Measurements from ENCODE around the gene TP53I13.

The TP53I13 gene

DNA sequence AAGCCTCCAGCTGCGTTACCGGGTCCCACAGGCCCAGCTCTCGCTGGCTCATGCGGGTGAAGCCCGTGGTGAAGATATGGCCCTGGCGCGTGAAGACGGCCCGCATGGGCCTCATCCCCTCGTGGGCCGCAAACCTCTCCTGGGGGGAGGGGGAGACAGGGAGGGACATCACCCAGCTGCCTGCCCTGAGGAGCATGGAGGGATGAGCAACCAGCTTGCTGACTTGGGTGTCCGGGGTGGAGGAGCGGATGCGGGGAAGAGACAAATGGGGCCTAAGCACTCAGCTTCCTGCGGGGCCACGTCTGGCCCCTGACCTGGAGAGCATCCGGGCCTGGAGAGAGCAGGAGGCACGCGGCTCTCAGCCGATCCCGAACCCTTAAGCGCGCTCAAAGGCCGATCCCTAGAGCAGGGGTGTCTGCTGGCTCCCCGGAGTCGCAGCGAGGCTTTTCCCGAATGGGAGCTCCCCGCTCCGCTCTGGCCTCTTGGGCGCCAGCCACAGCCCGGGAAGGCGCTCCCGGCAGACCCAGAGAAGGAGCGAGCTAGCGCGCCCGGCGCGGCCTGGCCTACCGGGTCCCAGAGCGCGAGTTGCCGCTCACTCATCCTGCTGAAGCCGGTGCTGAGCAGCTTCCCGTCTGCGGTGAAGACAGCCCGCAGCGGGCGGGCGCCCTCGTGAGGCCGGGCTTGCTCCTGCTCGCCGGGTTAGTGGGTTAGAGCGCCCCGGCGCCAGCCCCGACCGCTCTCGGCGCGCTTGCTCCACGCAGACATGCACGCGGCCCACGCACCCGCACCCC lies 49.2 kb downstream of the TP53I13 start:
- DNase-seq, result peak; percentile 81

- DNase-seq, result no peak
Observed at GRCh38 chr17:29618272-29619065, 50.0 kb downstream of the TP53I13 start.

- peak; percentile 44 for DNase-seq
Observed at GRCh38 chr17:29619251-29619650, 50.8 kb downstream of the TP53I13 start.

GRCh38 chr17:29620271-29620670 lies 51.8 kb downstream of the TP53I13 start:
- peak; percentile 47 for DNase-seq

DNA sequence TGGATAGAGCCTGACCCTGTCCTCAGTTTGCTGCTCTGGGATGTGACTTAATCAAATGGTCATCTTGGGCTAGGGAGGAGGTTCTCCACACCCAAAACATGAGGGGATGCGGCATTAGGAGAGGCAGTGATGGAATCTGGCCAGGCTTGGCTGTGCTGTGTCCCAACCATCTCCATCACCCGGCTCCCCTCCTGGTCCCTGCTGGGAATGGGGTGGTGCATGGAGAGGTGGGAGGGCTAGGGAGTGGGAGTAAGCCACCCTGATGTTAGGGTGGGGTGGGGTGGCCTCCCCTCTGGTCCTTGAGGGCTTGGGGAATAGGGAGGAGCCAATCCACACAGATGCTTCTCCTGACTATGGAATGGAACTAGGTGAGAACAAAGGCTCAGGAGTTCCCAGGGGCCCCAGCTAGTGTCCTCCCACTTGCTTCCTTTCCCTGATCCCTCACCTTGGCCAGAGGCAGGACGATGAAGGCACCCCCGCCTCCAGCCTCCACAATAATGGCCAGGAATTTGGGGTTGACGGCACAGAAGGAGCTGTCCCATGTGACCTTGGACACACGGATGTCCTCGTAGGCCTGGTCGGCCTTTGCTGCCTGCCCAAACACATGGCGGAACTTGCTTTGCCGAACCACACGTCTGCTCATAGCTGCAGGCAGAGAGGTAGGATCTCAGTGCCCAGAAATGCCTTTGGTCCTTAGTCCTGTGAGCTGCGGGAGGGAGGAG lies 52.4 kb downstream of the TP53I13 start:
- no peak for DNase-seq

GRCh38 chr17:29621751-29622194 lies 53.3 kb downstream of the TP53I13 start:
- no peak for DNase-seq
